BE2C (cell line): Measurements from ENCODE around the gene ERN2.

Source experiments
- DNase-seq: peaks from one replicate; pipeline ENCODE4 v3.0.0-alpha.2; 2020
- H3K27me3 ChIP-seq: fragments of 250-450 bp; sonication (Bioruptor Pico); 2 replicates; pipeline ENCODE4 v1.5.1; 2020; ENCODE audit warnings: mild to moderate bottlenecking
- H3K36me3 ChIP-seq: fragments of 250-450 bp; sonication (Bioruptor Pico); 2 replicates; pipeline ENCODE4 v1.5.1; 2020; ENCODE audit warnings: mild to moderate bottlenecking
- H3K4me1 ChIP-seq: fragments of 250-450 bp; sonication (Bioruptor Pico); 2 replicates; pipeline ENCODE4 v1.5.1; 2020
- H3K4me3 ChIP-seq: 2 replicates; pipeline ENCODE4 v1.5.1; 2011; ENCODE audit warnings: low read depth, low read length
- H3K9me3 ChIP-seq: fragments of 250-450 bp; sonication (Bioruptor Pico); 2 replicates; pipeline ENCODE4 v1.5.1; 2020
- CTCF ChIP-seq: IDR thresholded peaks from 2 replicates; pipeline ENCODE4 v1.5.1; 2012; ENCODE audit warnings: mild to moderate bottlenecking, low read depth, low read length

The ERN2 gene

GRCh38 chr16:23678430-23679273, 34.4 kb downstream of the ERN2 start, which contains the start of gene PLK1:
Gene PLK1 (plus strand): TSS chr16:23678889. CDS start chr16:23678933, 44 bp downstream.
- peak; percentile 92 for DNase-seq
- TF ChIP-seq CTCF, result peak; percentile 42
- H3K4me3 ChIP-seq, result peak within 1 kb of the TSS; percentile 82
- no peaks in the 10 kb centered on the region for H3K27me3 ChIP-seq
- peaks cover 32% of the 10 kb centered on the region for H3K36me3 ChIP-seq
- H3K9me3 ChIP-seq, result no peaks in the 10 kb centered on the region
- H3K4me1 ChIP-seq, result peaks cover 3% of the 10 kb centered on the region; the same call in 1 of the 2 replicates

GRCh38 chr16:23676924-23677480, 36.0 kb downstream of the ERN2 start:
- no peak for TF ChIP-seq CTCF
- H3K4me1 ChIP-seq, result peaks cover 3% of the 10 kb centered on the region; the same call in 1 of the 2 replicates
- H3K4me3 ChIP-seq, result no peak overlapping the region
- H3K9me3 ChIP-seq, result no peaks in the 10 kb centered on the region
- no peak for DNase-seq
- H3K36me3 ChIP-seq, result peaks cover 29% of the 10 kb centered on the region
- no peaks in the 10 kb centered on the region for H3K27me3 ChIP-seq

- no peak for DNase-seq
- Histone ChIP-seq H3K9me3 (no peaks in the 10 kb centered on the region), H3K36me3 (peaks cover 23% of the 10 kb centered on the region), H3K4me1 (no peaks in the 10 kb centered on the region), H3K27me3 (no peaks in the 10 kb centered on the region), H3K4me3 (no peak overlapping the region)
- TF ChIP-seq CTCF, result no peak
Observed at GRCh38 chr16:23673971-23674614, 38.9 kb downstream of the ERN2 start.

GRCh38 chr16:23670137-23670776, 42.8 kb downstream of the ERN2 start:
- DNase-seq, result no peak
- TF ChIP-seq CTCF, result no peak
- Histone ChIP-seq H3K9me3 (no peaks in the 10 kb centered on the region), H3K4me3 (no peak overlapping the region), H3K27me3 (no peaks in the 10 kb centered on the region), H3K4me1 (no peaks in the 10 kb centered on the region), H3K36me3 (peaks cover 49% of the 10 kb centered on the region)

- TF ChIP-seq CTCF, result no peak
- Histone ChIP-seq H3K27me3 (no peaks in the 10 kb centered on the region), H3K9me3 (no peaks in the 10 kb centered on the region), H3K36me3 (peaks cover 61% of the 10 kb centered on the region), H3K4me3 (no peak overlapping the region), H3K4me1 (no peaks in the 10 kb centered on the region)
- DNase-seq, result no peak
Observed at GRCh38 chr16:23668873-23669272, 44.1 kb downstream of the ERN2 start.
